GM13977 (cell line): ENCODE data around the gene HOATZ.

ENCODE experiments used
- DNase-seq: peaks from one replicate; pipeline ENCODE4 v3.0.0; 2012; ENCODE audit warnings: low spot score
- CTCF ChIP-seq: IDR thresholded peaks from 2 replicates; pipeline ENCODE4 v1.5.1; 2012; ENCODE audit warnings: mild to moderate bottlenecking, control low read depth; ENCODE audit not compliant: insufficient read depth; ENCODE audit errors: extremely low read depth, missing control alignments
- in situ Hi-C: fragments of 300-500 bp; cut with MboI; formaldehyde crosslinking; loops from one replicate; pipeline ENCODE4 v1.12.0; 2022; ENCODE audit warnings: low sequenced_read_pairs, low pct_unique_long_range_greater_than_20kb, mixed read lengths, inconsistent platforms; ENCODE audit not compliant: unreplicated experiment

The HOATZ gene

GRCh38 chr11:111514216-111515031 is at the start of gene HOATZ:
HOATZ (plus strand) TSS chr11:111514778; CDS start chr11:111514785, 7 bp downstream.
- no peak for DNase-seq

GRCh38 chr11:111465400-111465799 is 49.2 kb upstream of the HOATZ start:
- in situ Hi-C loops, result no loop called here
- DNase-seq, result no peak
- no peak for TF ChIP-seq CTCF

More at GRCh38 chr11:111514216-111515031, at the start of gene HOATZ:
- in situ Hi-C loops, result no loop called here
- TF ChIP-seq CTCF, result no peak

- TF ChIP-seq CTCF, result no peak
- in situ Hi-C loops, result no loop called here
Measured at GRCh38 chr11:111466615-111467014, 48.0 kb upstream of the HOATZ start.

GRCh38 chr11:111469200-111469599 is 45.4 kb upstream of the HOATZ start:
- no peak for DNase-seq
- in situ Hi-C loops, result no loop called here
- no peak for TF ChIP-seq CTCF

More at GRCh38 chr11:111466615-111467014, 48.0 kb upstream of the HOATZ start:
- DNase-seq, result no peak

- in situ Hi-C loops, result no loop called here
- DNase-seq, result no peak
- TF ChIP-seq CTCF, result no peak
Measured at GRCh38 chr11:111472228-111472627, 42.4 kb upstream of the HOATZ start.

GRCh38 chr11:111474432-111474831 is 40.1 kb upstream of the HOATZ start:
- TF ChIP-seq CTCF, result no peak
- in situ Hi-C loops, result no loop called here
- no peak for DNase-seq

GRCh38 chr11:111476366-111476765 is 38.2 kb upstream of the HOATZ start:
- in situ Hi-C loops, result no loop called here
- DNase-seq, result no peak
- no peak for TF ChIP-seq CTCF
